Peyer's patch (tissue), 4 donors: ENCODE results near the gene CD47.

ENCODE experiments used
- CTCF ChIP-seq, 6 experiments: fragments of 450-650 bp in 4 of 6; fragments of 200-600 bp in 2 of 6; sonication (generic) in 1 of 6; IDR thresholded peaks; one replicate each; pipeline ENCODE4 v1.5.1; 2017 to 2019; ENCODE audit warnings: antibody characterized with exemption in 6 of 6, mild to moderate bottlenecking in 3 of 6, moderate library complexity in 1 of 6
- POLR2A ChIP-seq, 2 donors: fragments of 450-650 bp; IDR thresholded peaks; one replicate each; pipeline ENCODE4 v1.5.1; 2017; ENCODE audit warnings: antibody characterized with exemption in 2 of 2, mild to moderate bottlenecking in 2 of 2, moderate library complexity in 2 of 2

- no peak for TF ChIP-seq CTCF (IDR thresholded peaks at IDR 0.05)
- TF ChIP-seq POLR2A (IDR thresholded peaks at IDR 0.05) = no peak
These were observed 43.2 kb upstream of the CD47 start for GRCh38 chr3:108133858-108134554.
